ENCODE results near the gene FITM2.

DNA sequence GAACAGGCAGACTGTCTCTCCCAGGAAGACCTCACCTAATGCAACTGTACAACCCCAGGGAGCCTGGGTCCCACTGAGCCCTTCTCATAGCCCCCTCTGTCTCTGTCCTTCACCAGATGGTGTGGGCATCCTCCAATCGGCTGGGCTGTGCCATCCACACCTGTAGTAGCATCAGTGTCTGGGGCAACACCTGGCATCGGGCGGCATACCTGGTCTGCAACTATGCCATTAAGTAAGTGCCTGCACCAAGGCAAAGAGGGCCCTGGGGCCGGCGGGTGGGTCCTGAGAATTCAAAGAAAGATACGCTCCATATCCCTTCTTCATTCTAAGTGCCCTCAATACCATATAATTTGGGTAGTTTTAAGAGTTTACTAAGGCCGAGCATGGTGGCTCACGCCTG lies 34.1 kb upstream of the FITM2 start:
- TF ChIP-seq, protein P1, sequence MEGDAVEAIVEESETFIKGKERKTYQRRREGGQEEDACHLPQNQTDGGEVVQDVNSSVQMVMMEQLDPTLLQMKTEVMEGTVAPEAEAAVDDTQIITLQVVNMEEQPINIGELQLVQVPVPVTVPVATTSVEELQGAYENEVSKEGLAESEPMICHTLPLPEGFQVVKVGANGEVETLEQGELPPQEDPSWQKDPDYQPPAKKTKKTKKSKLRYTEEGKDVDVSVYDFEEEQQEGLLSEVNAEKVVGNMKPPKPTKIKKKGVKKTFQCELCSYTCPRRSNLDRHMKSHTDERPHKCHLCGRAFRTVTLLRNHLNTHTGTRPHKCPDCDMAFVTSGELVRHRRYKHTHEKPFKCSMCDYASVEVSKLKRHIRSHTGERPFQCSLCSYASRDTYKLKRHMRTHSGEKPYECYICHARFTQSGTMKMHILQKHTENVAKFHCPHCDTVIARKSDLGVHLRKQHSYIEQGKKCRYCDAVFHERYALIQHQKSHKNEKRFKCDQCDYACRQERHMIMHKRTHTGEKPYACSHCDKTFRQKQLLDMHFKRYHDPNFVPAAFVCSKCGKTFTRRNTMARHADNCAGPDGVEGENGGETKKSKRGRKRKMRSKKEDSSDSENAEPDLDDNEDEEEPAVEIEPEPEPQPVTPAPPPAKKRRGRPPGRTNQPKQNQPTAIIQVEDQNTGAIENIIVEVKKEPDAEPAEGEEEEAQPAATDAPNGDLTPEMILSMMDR (IDR thresholded peaks at IDR 0.05; ENCODE audit: extremely low read depth in 1 of 2, insufficient read depth in 1 of 2, low read depth in 1 of 2, low read length in 2 of 2): no peak
- TF ChIP-seq, protein P2, sequence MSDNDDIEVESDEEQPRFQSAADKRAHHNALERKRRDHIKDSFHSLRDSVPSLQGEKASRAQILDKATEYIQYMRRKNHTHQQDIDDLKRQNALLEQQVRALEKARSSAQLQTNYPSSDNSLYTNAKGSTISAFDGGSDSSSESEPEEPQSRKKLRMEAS (IDR thresholded peaks at IDR 0.05; ENCODE audit: insufficient read depth, insufficient read length): no peak
- TF ChIP-seq FOS (IDR thresholded peaks at IDR 0.05; ENCODE audit: borderline replicate concordance, insufficient read depth, low read length): no peak
- no peak for TF ChIP-seq POLR2A (IDR thresholded peaks at IDR 0.05; ENCODE audit: low read depth, low read length)
- TF ChIP-seq POLR2AphosphoS5 (IDR thresholded peaks at IDR 0.05; ENCODE audit: insufficient read depth, low read depth, low read length): no peak
- TF ChIP-seq EZH2 (IDR thresholded peaks at IDR 0.05; ENCODE audit: borderline replicate concordance, low read depth, low read length, severe bottlenecking): no peak
- TF ChIP-seq JUN (IDR thresholded peaks at IDR 0.05; ENCODE audit: borderline replicate concordance, insufficient read depth, insufficient read length, low read depth): no peak
- no peak for TF ChIP-seq MYC (IDR thresholded peaks at IDR 0.05; ENCODE audit: low read depth, low read length)
